MM.1S (cell line): ENCODE measurements around the gene VGF.

ENCODE experiments used
- DNase-seq: peaks from one replicate; pipeline ENCODE4 v3.0.0-alpha.2; 2015
- H2AFZ ChIP-seq: fragments of 300-600 bp; sonication (generic); 2 replicates; pipeline ENCODE4 v1.6.0; 2016; ENCODE audit warnings: antibody characterized with exemption, low read length
- H3F3A ChIP-seq: fragments of 300-600 bp; sonication (generic); 2 replicates; pipeline ENCODE4 v1.6.1; 2016; ENCODE audit warnings: mild to moderate bottlenecking, antibody characterized with exemption, low read length, moderate library complexity, mixed read lengths; ENCODE audit not compliant: insufficient read depth
- H3K27ac ChIP-seq: fragments of 300-600 bp; sonication (generic); 2 replicates; pipeline ENCODE4 v1.5.1; 2016; ENCODE audit warnings: mild to moderate bottlenecking, low read length
- H3K27me3 ChIP-seq: fragments of 300-600 bp; sonication (generic); replicated peaks from 2 replicates; pipeline ENCODE4 v1.6.0; 2016; ENCODE audit warnings: low read length; ENCODE audit not compliant: insufficient read depth
- H3K36me3 ChIP-seq: fragments of 300-600 bp; sonication (generic); replicated peaks from 2 replicates; pipeline ENCODE4 v1.6.1; 2016; ENCODE audit warnings: mild to moderate bottlenecking, low read length, mixed read lengths; ENCODE audit not compliant: insufficient read depth
- H3K4me1 ChIP-seq: fragments of 300-600 bp; sonication (generic); 2 replicates; pipeline ENCODE4 v1.6.1; 2016; ENCODE audit warnings: low read length, mixed read lengths
- H3K4me2 ChIP-seq: fragments of 300-600 bp; sonication (generic); 2 replicates; pipeline ENCODE4 v1.6.0; 2016; ENCODE audit warnings: low read depth, low read length
- H3K4me3 ChIP-seq: fragments of 300-600 bp; sonication (generic); 2 replicates; pipeline ENCODE4 v1.5.1; 2016; ENCODE audit warnings: low read length, mixed read lengths
- H3K79me2 ChIP-seq: fragments of 300-600 bp; sonication (generic); 2 replicates; pipeline ENCODE4 v1.6.1; 2016; ENCODE audit warnings: mixed run types, low read length, mixed read lengths
- H3K9ac ChIP-seq: fragments of 300-600 bp; sonication (generic); 2 replicates; pipeline ENCODE4 v1.6.1; 2016; ENCODE audit warnings: low read length, mixed read lengths
- H3K9me2 ChIP-seq: fragments of 300-600 bp; sonication (generic); replicated peaks from 2 replicates; pipeline ENCODE4 v1.6.1; 2016; ENCODE audit warnings: mild to moderate bottlenecking, low read length, mixed read lengths; ENCODE audit not compliant: insufficient read depth
- H3K9me3 ChIP-seq: fragments of 300-600 bp; sonication (generic); replicated peaks from 2 replicates; pipeline ENCODE4 v1.6.1; 2016; ENCODE audit warnings: mild to moderate bottlenecking, low read length, mixed read lengths; ENCODE audit not compliant: insufficient read depth
- H4K20me1 ChIP-seq: fragments of 300-600 bp; sonication (generic); 2 replicates; pipeline ENCODE4 v1.6.1; 2016; ENCODE audit warnings: mild to moderate bottlenecking, low read length, moderate library complexity, mixed read lengths; ENCODE audit not compliant: insufficient read depth
- CTCF ChIP-seq: fragments of 300-600 bp; sonication (generic); IDR thresholded peaks from 2 replicates; pipeline ENCODE4 v1.5.1; 2016; ENCODE audit warnings: antibody characterized with exemption, low read length, mixed read lengths
- EZH2 ChIP-seq: fragments of 300-600 bp; sonication (generic); optimal IDR thresholded peaks from 2 replicates; pipeline ENCODE3; 2017; ENCODE audit warnings: low read depth, mild to moderate bottlenecking, antibody characterized with exemption, low read length, mixed read lengths
- EZH2phosphoT487 ChIP-seq: fragments of 300-600 bp; sonication (generic); IDR thresholded peaks from 2 replicates; pipeline ENCODE4 v1.6.1; 2018; ENCODE audit warnings: antibody characterized with exemption, low read length

Gene VGF

GRCh38 chr7:101186194-101186593 lies 20.8 kb upstream of the VGF start:
- Histone ChIP-seq H2AFZ (no peak overlapping the region), H3F3A (no peaks in the 10 kb centered on the region), H3K9me2 (no peaks in the 10 kb centered on the region), H3K9ac (no peak overlapping the region), H3K27ac (no peak overlapping the region), H3K4me1 (0 out of 2 replicates have a peak, but pooled peaks cover 4% of the 10 kb centered on the region), H4K20me1 (no peaks in the 10 kb centered on the region), H3K79me2 (no peaks in the 10 kb centered on the region), H3K9me3 (no peaks in the 10 kb centered on the region), H3K36me3 (no peaks in the 10 kb centered on the region), H3K4me3 (no peak overlapping the region), H3K27me3 (peaks cover 69% of the 10 kb centered on the region), H3K4me2 (no peak overlapping the region)
- DNase-seq: no peak
- TF ChIP-seq EZH2phosphoT487: no peak
- TF ChIP-seq CTCF: no peak
- TF ChIP-seq EZH2: no peak

DNA sequence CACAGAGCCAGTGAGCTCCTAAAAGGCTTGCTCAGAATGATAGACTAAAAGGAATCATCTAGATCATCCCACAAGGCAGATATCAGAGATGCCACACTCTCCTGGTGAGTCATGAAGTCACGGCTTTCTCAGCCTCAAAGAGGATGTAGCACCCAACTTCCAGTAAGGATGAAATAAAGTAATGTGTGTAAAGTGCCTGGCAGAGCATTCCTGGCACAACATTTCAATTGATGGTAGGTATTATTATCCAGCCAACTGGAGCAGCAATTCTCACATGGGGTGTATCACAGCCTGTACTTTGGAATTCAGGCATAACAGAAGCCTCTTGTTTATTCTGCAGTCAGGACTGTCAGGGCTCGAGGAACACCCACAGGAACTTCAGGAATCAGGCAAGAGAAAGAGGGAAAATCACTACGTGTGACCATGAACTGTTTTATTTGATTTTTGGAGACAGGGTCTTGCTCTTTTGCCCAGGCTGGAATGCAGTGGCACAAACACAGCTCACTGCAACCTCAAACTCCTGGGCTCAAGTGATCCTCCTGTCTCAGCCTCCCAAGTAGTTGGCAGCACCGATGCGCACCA lies 20.0 kb upstream of the VGF start:
- Histone ChIP-seq H3K36me3 (no peaks in the 10 kb centered on the region), H3K27me3 (peaks cover 71% of the 10 kb centered on the region), H3K9me2 (no peaks in the 10 kb centered on the region), H2AFZ (no peak overlapping the region), H3F3A (no peaks in the 10 kb centered on the region), H3K27ac (no peak overlapping the region), H3K4me1 (0 out of 2 replicates have a peak, but pooled peaks cover 4% of the 10 kb centered on the region), H3K4me3 (no peak overlapping the region), H3K9me3 (no peaks in the 10 kb centered on the region), H3K4me2 (no peak overlapping the region), H3K79me2 (no peaks in the 10 kb centered on the region), H4K20me1 (no peaks in the 10 kb centered on the region), H3K9ac (no peak overlapping the region)
- DNase-seq: no peak
- TF ChIP-seq CTCF (no peak), EZH2phosphoT487 (no peak), EZH2 (no peak)

DNA sequence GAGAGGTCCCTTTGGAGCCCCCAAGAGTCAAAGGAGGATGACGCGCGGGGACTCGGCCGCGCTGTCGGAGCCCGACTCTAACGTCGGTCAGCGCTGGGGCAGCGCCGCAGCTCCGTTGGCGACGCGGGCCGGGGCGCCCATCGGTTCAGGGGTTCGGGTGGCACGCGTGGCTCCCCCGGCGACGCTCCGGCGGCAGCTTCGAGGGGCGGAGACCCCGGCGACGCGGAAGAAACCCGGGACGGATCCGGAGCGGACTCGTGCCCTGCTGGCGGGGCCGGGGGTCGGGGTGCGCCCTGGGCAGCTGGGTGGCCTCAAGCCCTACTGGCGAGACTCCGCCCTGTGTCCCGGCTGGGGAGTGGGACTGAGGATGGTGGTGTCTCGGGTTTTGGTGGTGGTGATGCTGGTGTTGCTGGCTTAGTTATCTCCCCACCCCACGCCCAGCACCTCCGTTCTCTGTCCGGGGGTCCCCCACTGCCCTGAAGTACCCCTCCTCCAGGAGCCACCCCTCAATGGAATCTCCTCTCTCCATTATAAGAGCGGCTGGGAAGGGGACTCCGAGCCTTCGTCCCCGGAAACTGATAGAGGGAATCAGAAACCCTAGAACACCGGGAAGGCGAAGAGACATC lies 14.9 kb upstream of the VGF start, which contains the start of gene NAT16:
NAT16 (minus strand) TSS at position 164 of the 626 bp plus-strand sequence. CDS start 5,486 bp downstream, outside the sequence.
- H3K4me1 ChIP-seq: 0 out of 2 replicates have a peak, but pooled peaks cover 4% of the 10 kb centered on the region
- no peaks in the 10 kb centered on the region for H4K20me1 ChIP-seq
- no peak for TF ChIP-seq EZH2phosphoT487
- TF ChIP-seq CTCF: no peak
- TF ChIP-seq EZH2: no peak
- H3K27me3 ChIP-seq: peaks cover 74% of the 10 kb centered on the region
- H3F3A ChIP-seq: no peaks in the 10 kb centered on the region
- H2AFZ ChIP-seq: no peak within 1 kb of the TSS
- H3K4me2 ChIP-seq: 0 out of 2 replicates have a peak within 1 kb of the TSS, but pooled peaks have one; percentile 18
- no peak within 1 kb of the TSS for H3K27ac ChIP-seq
- H3K36me3 ChIP-seq: no peaks in the 10 kb centered on the region
- no peaks in the 10 kb centered on the region for H3K79me2 ChIP-seq
- H3K9ac ChIP-seq: no peak within 1 kb of the TSS
- H3K9me3 ChIP-seq: no peaks in the 10 kb centered on the region
- H3K9me2 ChIP-seq: no peaks in the 10 kb centered on the region
- no peak for DNase-seq
- no peak within 1 kb of the TSS for H3K4me3 ChIP-seq
